ENCODE measurements around the gene ADCY2.

Gene ADCY2

DNA sequence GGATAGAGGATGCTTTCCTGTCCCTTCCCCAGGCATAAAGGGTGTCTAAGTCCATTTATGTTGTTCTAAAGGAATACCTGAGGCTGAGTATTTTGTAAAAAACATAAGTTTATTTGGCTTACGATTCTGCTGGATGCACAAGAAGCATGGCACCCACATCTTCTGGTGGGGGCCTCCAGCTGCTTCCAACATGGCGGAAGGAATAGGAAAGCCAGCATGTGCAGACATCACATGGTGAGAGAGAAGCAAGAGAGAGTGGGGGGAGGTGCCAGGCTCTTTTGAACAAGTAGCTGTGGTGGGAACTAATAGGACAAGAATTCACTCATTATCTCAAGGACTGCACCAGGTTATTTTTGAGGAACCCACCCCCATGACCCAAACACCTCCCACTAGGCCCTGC lies 77.2 kb downstream of the ADCY2 start:
- H3K4me3 ChIP-seq (ENCODE audit: low read depth, low read length), result no peak overlapping the region
- no peak for DNase-seq (ENCODE audit: low read depth)
- no peak for TF ChIP-seq CTCF (IDR thresholded peaks at IDR 0.05; ENCODE audit: low read depth, low read length, missing control alignments)

- no peak for TF ChIP-seq CTCF (IDR thresholded peaks at IDR 0.05; ENCODE audit: low read depth, low read length, missing control alignments)
- no peak overlapping the region for H3K4me3 ChIP-seq (ENCODE audit: low read depth, low read length)
- no peak for DNase-seq (ENCODE audit: low read depth)
These were observed 77.8 kb downstream of the ADCY2 start for GRCh38 chr5:7473668-7474215.

DNA sequence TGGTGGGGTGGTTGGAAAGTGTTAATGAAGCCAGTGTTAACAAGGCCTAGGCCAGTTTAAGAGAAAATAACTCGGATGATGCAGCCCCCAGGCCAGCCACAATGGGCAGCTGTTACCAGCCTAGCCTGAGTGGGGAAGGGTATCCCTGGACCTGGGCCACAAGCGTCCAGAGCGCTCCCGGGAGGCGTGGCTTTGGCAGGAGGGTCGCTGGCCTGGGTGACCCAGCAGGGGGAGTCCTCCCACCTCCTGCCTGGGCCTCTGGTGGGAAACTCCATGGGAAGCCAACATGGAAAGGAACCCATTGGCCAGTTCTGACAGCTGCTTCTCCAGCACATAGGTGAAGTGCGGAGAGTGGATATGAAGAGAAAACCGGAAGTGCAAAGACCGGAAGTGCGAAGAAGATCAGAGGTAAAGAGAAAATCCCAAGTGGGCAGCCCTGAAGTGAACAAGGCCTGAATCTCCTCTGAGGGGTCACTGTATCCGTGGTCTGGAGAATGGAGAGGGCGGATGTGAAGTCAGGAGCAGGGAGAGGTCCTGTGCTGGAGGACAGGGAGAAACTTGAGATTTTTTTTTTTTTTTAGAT lies 79.0 kb downstream of the ADCY2 start:
- H3K4me3 ChIP-seq (ENCODE audit: low read depth, low read length), result no peak overlapping the region
- no peak for TF ChIP-seq CTCF (IDR thresholded peaks at IDR 0.05; ENCODE audit: low read depth, low read length, missing control alignments)
- no peak for DNase-seq (ENCODE audit: low read depth)

DNA sequence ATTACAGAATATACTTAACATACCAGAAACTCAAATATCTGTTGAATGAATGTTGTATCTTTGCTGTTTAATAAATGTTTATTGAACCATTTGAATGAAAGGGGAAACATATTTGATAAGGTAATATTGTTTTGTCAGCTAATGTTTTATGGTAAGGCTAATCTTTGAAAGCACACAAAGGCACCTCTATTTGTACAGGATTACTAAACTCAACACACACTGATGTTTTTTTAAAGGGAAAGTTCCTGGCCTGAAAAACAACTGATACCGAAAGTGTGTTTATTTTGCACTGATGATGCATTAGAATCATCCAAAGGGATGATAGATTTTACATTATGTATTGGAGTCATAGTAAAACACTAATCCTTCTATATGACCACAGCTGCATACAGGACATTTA lies 82.5 kb downstream of the ADCY2 start:
- DNase-seq (ENCODE audit: low read depth), result no peak
- H3K4me3 ChIP-seq (ENCODE audit: low read depth, low read length), result no peak overlapping the region
- TF ChIP-seq CTCF (IDR thresholded peaks at IDR 0.05; ENCODE audit: low read depth, low read length, missing control alignments), result no peak

GRCh38 chr5:7488734-7489133 lies 92.8 kb downstream of the ADCY2 start:
- TF ChIP-seq CTCF (IDR thresholded peaks at IDR 0.05; ENCODE audit: low read depth, low read length, missing control alignments), result no peak
- no peak for DNase-seq (ENCODE audit: low read depth)

DNA sequence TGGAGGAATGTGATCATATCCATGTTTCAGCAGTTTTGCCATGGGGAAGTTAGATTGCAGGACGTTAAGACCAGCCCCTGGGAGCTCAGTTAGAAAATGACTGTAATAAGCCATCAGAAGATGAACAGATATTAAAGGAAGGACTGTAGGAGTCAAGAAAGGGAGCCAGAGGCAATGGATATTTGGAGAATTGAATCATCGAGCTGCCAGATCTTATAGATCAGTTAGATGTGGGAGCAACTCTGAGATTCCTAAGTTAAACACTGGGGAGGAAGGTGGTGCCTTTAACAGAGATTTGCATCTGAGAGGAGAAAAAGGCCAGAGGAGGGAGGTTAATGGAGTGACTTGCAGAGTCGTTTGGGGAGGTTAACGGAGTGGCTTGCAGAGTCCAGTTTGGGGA lies 96.4 kb downstream of the ADCY2 start:
- no peak for TF ChIP-seq CTCF (IDR thresholded peaks at IDR 0.05; ENCODE audit: low read depth, low read length, missing control alignments)

More at GRCh38 chr5:7488734-7489133, 92.8 kb downstream of the ADCY2 start:
- no peak overlapping the region for H3K4me3 ChIP-seq (ENCODE audit: low read depth, low read length)

DNA sequence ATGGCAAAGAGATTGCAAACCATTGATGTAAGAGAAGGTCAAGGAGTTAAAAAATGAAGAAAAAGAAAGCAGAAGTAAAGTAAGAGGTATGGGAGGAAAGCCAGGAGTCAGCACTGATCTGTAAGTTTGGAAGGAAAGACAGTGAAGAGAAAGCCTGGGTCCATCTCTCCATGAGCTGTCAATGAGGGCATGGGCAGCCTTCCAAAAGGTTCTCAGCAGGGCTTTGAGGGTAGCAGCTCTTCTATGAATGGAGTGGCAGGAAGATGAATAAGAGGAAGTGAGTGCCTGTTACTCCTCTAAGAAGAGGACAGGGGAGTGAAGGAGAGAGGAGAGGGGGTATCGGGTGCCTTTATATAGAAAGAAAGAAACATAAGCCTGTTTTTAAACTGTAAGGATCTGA lies 97.1 kb downstream of the ADCY2 start:
- DNase-seq (ENCODE audit: low read depth), result no peak
- TF ChIP-seq CTCF (IDR thresholded peaks at IDR 0.05; ENCODE audit: low read depth, low read length, missing control alignments), result no peak
- no peak overlapping the region for H3K4me3 ChIP-seq (ENCODE audit: low read depth, low read length)

More for the DNA sequence above, 96.4 kb downstream of the ADCY2 start:
- no peak overlapping the region for H3K4me3 ChIP-seq (ENCODE audit: low read depth, low read length)
- no peak for DNase-seq (ENCODE audit: low read depth)

Measured in GM12864 (cell line).